GM23338 (cell line): ENCODE measurements around the gene FMN1. TPM values are rescaled to one million over a fixed set of nuclear protein-coding genes. Genes with fewer than 3 reads are reported as not detected.

Source experiments
- ATAC-seq: fragments of 200-7000 bp; cut with Tn5 transposase; 3 replicates; pipeline ENCODE4 v1.9.1; 2020
- DNase-seq: peaks from one replicate; pipeline ENCODE4 v3.0.0-alpha.2; 2015; ENCODE audit warnings: low spot score
- H2AFZ ChIP-seq: fragments of 200-600 bp; sonication (generic); 2 replicates; pipeline ENCODE4 v1.8.0; 2016; ENCODE audit warnings: antibody characterized with exemption, mild to moderate bottlenecking, moderate library complexity
- H3F3A ChIP-seq: fragments of 200-600 bp; sonication (generic); replicated peaks from 2 replicates; pipeline ENCODE4 v1.8.0; 2017; ENCODE audit warnings: antibody characterized with exemption, mixed run types, low read depth
- H3K27ac ChIP-seq: fragments of 200-600 bp; sonication (generic); 2 replicates; pipeline ENCODE4 v1.6.1; 2016; ENCODE audit warnings: low read depth
- H3K27me3 ChIP-seq: fragments of 200-600 bp; sonication (generic); 2 replicates; pipeline ENCODE4 v1.8.0; 2016; ENCODE audit warnings: mild to moderate bottlenecking, mixed run types, moderate library complexity; ENCODE audit not compliant: insufficient read depth
- H3K36me3 ChIP-seq: fragments of 200-600 bp; sonication (generic); 2 replicates; pipeline ENCODE4 v1.8.0; 2016; ENCODE audit warnings: mild to moderate bottlenecking; ENCODE audit not compliant: insufficient read depth
- H3K4me1 ChIP-seq: fragments of 200-600 bp; sonication (generic); 2 replicates; pipeline ENCODE4 v1.8.0; 2016; ENCODE audit warnings: mild to moderate bottlenecking, moderate library complexity; ENCODE audit not compliant: insufficient read depth
- H3K4me2 ChIP-seq: fragments of 200-600 bp; sonication (generic); 2 replicates; pipeline ENCODE4 v1.7.1; 2017; ENCODE audit warnings: mixed run types
- H3K4me3 ChIP-seq: fragments of 200-600 bp; sonication (generic); 2 replicates; pipeline ENCODE4 v1.6.1; 2016; ENCODE audit warnings: mixed run types
- H3K79me2 ChIP-seq: fragments of 200-600 bp; sonication (generic); replicated peaks from 2 replicates; pipeline ENCODE4 v1.8.0; 2017; ENCODE audit warnings: mild to moderate bottlenecking; ENCODE audit not compliant: insufficient read depth
- H3K9me2 ChIP-seq: fragments of 200-600 bp; sonication (generic); 2 replicates; pipeline ENCODE4 v1.8.0; 2017; ENCODE audit not compliant: insufficient read depth
- H4K20me1 ChIP-seq: fragments of 200-600 bp; sonication (generic); replicated peaks from 2 replicates; pipeline ENCODE4 v1.8.0; 2017; ENCODE audit warnings: mild to moderate bottlenecking; ENCODE audit not compliant: insufficient read depth
- H3K27ac Mint-ChIP-seq: 2 replicates; pipeline ENCODE4 v1.8.0; 2020; ENCODE audit warnings: inconsistent platforms, mild to moderate bottlenecking, moderate library complexity, mixed read lengths
- H3K27me3 Mint-ChIP-seq: 3 replicates; pipeline ENCODE4 v1.8.0; 2022; ENCODE audit warnings: low read depth, mild to moderate bottlenecking, moderate library complexity, mixed read lengths, inconsistent platforms; ENCODE audit not compliant: insufficient read depth, poor library complexity
- H3K36me3 Mint-ChIP-seq: 3 replicates; pipeline ENCODE4 v1.8.0; 2021; ENCODE audit warnings: low read depth, mild to moderate bottlenecking, inconsistent platforms, moderate library complexity, mixed read lengths
- H3K4me1 Mint-ChIP-seq: 3 replicates; pipeline ENCODE4 v1.8.0; 2020; ENCODE audit warnings: mild to moderate bottlenecking, inconsistent platforms, mixed read lengths
- H3K4me3 Mint-ChIP-seq: 3 replicates; pipeline ENCODE4 v1.8.0; 2021; ENCODE audit warnings: moderate library complexity, mild to moderate bottlenecking, inconsistent platforms, mixed read lengths
- H3K9me3 Mint-ChIP-seq: 3 replicates; pipeline ENCODE4 v1.8.0; 2020; ENCODE audit warnings: moderate library complexity, mild to moderate bottlenecking, inconsistent platforms, mixed read lengths
- ETS1 ChIP-seq: IDR thresholded peaks from 2 replicates; pipeline ENCODE4 v1.6.1; 2016; ENCODE audit warnings: antibody characterized with exemption
- EZH2 ChIP-seq: fragments of 200-600 bp; sonication (generic); IDR thresholded peaks from one replicate; pipeline ENCODE4 v1.8.0; 2017; ENCODE audit warnings: antibody characterized with exemption, mild to moderate bottlenecking, low read depth; ENCODE audit not compliant: unreplicated experiment
- EZH2phosphoT487 ChIP-seq: fragments of 200-600 bp; sonication (generic); IDR thresholded peaks from one replicate; pipeline ENCODE4 v1.8.1; 2018; ENCODE audit warnings: antibody characterized with exemption; ENCODE audit not compliant: unreplicated experiment
- NANOG ChIP-seq: IDR thresholded peaks from 2 replicates; pipeline ENCODE4 v1.6.1; 2016; ENCODE audit warnings: antibody characterized with exemption, borderline replicate concordance
- POLR2AphosphoS5 ChIP-seq: IDR thresholded peaks from 2 replicates; pipeline ENCODE4 v1.6.1; 2016; ENCODE audit warnings: antibody characterized with exemption, low read depth
- STAT1 ChIP-seq: IDR thresholded peaks from one replicate; pipeline ENCODE4 v1.6.1; 2016; ENCODE audit warnings: antibody characterized with exemption; ENCODE audit not compliant: unreplicated experiment
- ZNF114 ChIP-seq: fragments of 250-450 bp; sonication (Bioruptor Pico); IDR thresholded peaks from 2 replicates; pipeline ENCODE4 v1.5.0; 2020; ENCODE audit warnings: mild to moderate bottlenecking, moderate library complexity
- ZNF331 ChIP-seq: fragments of 250-450 bp; sonication (Bioruptor Pico); IDR thresholded peaks from 2 replicates; pipeline ENCODE4 v1.5.0; 2020; ENCODE audit warnings: low read depth, mild to moderate bottlenecking, moderate library complexity
- polyA plus RNA-seq: library from polyadenylated mRNA; unstranded; fragments of >200 nt; fragmentation: Nextera tagmentation; extraction: Ambion mirVana; gene quantifications from 2 replicates; pipeline ENCODE4 v1.2.1, GENCODE V29; 2016
- total RNA-seq: library from RNA; depleted of rRNA; stranded (reverse); fragments of >200 nt; shearing (Covaris generic); gene quantifications from 2 replicates; pipeline ENCODE4 v1.2.3, GENCODE V29; 2014
- TF ChIP-seq, protein P1 (sequence below): IDR thresholded peaks from one replicate; pipeline ENCODE4 v1.6.1; 2018; ENCODE audit warnings: antibody characterized with exemption; ENCODE audit not compliant: unreplicated experiment
- TF ChIP-seq, protein P2 (sequence below), 2 experiments: fragments of 200-600 bp in 1 of 2; sonication (generic) in 1 of 2; conservative IDR thresholded peaks; 2 replicates each; pipeline versions ENCODE4 v1.5.1 to v1.6.1; 2016 to 2017; ENCODE audit warnings: antibody characterized with exemption in 2 of 2, low read depth in 2 of 2, mild to moderate bottlenecking in 2 of 2, moderate library complexity in 1 of 2

The FMN1 gene
- total and polyA plus RNA-seq, 2 experiments from 2014 or later: 1.2 to 1.6 TPM

DNA sequence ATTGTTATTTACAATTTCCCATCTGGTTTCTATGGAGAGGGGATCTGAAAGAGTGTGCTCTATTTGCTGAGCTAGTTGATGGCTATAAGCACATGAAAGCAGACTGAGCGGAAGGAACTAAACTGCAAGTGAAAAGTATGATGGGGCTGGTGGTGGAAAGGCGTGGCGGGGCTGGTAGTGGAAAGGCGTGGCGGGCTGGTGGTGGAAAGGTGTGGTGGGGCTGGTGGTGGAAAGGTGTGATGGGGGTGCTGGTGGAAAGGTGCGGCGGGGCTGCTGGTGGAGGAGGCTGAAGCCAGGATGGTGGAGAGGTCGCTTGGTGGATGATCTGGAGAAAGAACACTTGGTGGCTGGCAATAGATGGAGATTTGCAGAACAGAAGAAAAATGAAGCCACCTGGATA is 136.7 kb downstream of the FMN1 start (continued):
- TF ChIP-seq EZH2 (no peak), NANOG (no peak), ZNF331 (CRISPR knock-in tag) (no peak)

- H3K9me2 ChIP-seq: no peaks in the 10 kb centered on the region
- no peaks in the 10 kb centered on the region for H3K27me3 ChIP-seq
- H3K36me3 ChIP-seq: no peaks in the 10 kb centered on the region
- Mint-ChIP-seq H3K36me3 (peaks cover 23% of the 10 kb centered on the region; the same call in 2 of the 3 replicates), H3K4me1 (no peaks in the 10 kb centered on the region), H3K27ac (no peak overlapping the region), H3K27me3 (peaks cover 3% of the 10 kb centered on the region), H3K4me3 (no peak overlapping the region), H3K9me3 (peaks cover 28% of the 10 kb centered on the region)
- no peaks in the 10 kb centered on the region for H3K4me1 ChIP-seq
- no peak for TF ChIP-seq ZNF114 (CRISPR knock-in tag)
- no peaks in the 10 kb centered on the region for H3K79me2 ChIP-seq
- H3K4me2 ChIP-seq: no peak overlapping the region
- H3F3A ChIP-seq: no peaks in the 10 kb centered on the region
- DNase-seq (no peak), ATAC-seq (no peak)
- H4K20me1 ChIP-seq: no peaks in the 10 kb centered on the region
- H3K27ac ChIP-seq: no peak overlapping the region
- H2AFZ ChIP-seq: no peak overlapping the region
- H3K4me3 ChIP-seq: no peak overlapping the region
These were observed 138.6 kb downstream of the FMN1 start for GRCh38 chr15:33055962-33056361.

DNA sequence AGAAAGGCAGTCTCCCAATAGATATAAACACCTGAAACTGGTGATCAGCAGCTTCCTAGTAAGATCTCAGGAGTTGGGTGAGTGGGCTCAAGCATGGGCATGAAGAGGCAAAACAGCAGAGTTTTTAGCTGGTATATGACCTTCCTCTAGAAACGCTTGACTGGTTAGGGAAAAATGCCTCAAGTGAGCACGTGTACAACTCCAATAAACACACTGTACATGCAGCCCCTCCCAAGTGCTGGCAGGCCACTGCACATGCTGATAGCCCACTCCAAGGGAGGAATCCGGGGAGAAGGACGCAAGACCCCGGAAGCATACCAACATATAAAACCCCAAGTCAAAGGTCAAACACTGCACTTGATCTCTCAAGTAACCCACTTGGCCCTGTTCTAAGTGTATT is 143.0 kb downstream of the FMN1 start:
- Mint-ChIP-seq H3K4me3 (no peak overlapping the region), H3K9me3 (peaks cover 69% of the 10 kb centered on the region), H3K36me3 (peaks cover 59% of the 10 kb centered on the region), H3K27ac (no peak overlapping the region), H3K4me1 (no peaks in the 10 kb centered on the region), H3K27me3 (peaks cover 3% of the 10 kb centered on the region)
- Histone ChIP-seq H4K20me1 (no peaks in the 10 kb centered on the region), H3K4me1 (no peaks in the 10 kb centered on the region), H3K79me2 (no peaks in the 10 kb centered on the region), H3K36me3 (peaks cover 5% of the 10 kb centered on the region; the same call in 1 of the 2 replicates), H3K27ac (no peak overlapping the region), H2AFZ (no peak overlapping the region), H3F3A (no peaks in the 10 kb centered on the region), H3K9me2 (no peaks in the 10 kb centered on the region), H3K27me3 (no peaks in the 10 kb centered on the region), H3K4me3 (no peak overlapping the region), H3K4me2 (no peak overlapping the region)
- DNase-seq (no peak), ATAC-seq (no peak)
- TF ChIP-seq ETS1: no peak
- TF ChIP-seq EZH2phosphoT487: no peak
- TF ChIP-seq, protein P1, sequence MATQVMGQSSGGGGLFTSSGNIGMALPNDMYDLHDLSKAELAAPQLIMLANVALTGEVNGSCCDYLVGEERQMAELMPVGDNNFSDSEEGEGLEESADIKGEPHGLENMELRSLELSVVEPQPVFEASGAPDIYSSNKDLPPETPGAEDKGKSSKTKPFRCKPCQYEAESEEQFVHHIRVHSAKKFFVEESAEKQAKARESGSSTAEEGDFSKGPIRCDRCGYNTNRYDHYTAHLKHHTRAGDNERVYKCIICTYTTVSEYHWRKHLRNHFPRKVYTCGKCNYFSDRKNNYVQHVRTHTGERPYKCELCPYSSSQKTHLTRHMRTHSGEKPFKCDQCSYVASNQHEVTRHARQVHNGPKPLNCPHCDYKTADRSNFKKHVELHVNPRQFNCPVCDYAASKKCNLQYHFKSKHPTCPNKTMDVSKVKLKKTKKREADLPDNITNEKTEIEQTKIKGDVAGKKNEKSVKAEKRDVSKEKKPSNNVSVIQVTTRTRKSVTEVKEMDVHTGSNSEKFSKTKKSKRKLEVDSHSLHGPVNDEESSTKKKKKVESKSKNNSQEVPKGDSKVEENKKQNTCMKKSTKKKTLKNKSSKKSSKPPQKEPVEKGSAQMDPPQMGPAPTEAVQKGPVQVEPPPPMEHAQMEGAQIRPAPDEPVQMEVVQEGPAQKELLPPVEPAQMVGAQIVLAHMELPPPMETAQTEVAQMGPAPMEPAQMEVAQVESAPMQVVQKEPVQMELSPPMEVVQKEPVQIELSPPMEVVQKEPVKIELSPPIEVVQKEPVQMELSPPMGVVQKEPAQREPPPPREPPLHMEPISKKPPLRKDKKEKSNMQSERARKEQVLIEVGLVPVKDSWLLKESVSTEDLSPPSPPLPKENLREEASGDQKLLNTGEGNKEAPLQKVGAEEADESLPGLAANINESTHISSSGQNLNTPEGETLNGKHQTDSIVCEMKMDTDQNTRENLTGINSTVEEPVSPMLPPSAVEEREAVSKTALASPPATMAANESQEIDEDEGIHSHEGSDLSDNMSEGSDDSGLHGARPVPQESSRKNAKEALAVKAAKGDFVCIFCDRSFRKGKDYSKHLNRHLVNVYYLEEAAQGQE: no peak
- TF ChIP-seq, protein P2, sequence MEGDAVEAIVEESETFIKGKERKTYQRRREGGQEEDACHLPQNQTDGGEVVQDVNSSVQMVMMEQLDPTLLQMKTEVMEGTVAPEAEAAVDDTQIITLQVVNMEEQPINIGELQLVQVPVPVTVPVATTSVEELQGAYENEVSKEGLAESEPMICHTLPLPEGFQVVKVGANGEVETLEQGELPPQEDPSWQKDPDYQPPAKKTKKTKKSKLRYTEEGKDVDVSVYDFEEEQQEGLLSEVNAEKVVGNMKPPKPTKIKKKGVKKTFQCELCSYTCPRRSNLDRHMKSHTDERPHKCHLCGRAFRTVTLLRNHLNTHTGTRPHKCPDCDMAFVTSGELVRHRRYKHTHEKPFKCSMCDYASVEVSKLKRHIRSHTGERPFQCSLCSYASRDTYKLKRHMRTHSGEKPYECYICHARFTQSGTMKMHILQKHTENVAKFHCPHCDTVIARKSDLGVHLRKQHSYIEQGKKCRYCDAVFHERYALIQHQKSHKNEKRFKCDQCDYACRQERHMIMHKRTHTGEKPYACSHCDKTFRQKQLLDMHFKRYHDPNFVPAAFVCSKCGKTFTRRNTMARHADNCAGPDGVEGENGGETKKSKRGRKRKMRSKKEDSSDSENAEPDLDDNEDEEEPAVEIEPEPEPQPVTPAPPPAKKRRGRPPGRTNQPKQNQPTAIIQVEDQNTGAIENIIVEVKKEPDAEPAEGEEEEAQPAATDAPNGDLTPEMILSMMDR (conservative IDR thresholded peaks at IDR 0.05; ENCODE audit: low read depth in 2 of 2): no peak
- no peak for TF ChIP-seq POLR2AphosphoS5
- TF ChIP-seq ZNF331 (CRISPR knock-in tag): no peak
- TF ChIP-seq EZH2: no peak
- no peak for TF ChIP-seq STAT1
